ENCODE data around the gene TSPAN3.

DNA sequence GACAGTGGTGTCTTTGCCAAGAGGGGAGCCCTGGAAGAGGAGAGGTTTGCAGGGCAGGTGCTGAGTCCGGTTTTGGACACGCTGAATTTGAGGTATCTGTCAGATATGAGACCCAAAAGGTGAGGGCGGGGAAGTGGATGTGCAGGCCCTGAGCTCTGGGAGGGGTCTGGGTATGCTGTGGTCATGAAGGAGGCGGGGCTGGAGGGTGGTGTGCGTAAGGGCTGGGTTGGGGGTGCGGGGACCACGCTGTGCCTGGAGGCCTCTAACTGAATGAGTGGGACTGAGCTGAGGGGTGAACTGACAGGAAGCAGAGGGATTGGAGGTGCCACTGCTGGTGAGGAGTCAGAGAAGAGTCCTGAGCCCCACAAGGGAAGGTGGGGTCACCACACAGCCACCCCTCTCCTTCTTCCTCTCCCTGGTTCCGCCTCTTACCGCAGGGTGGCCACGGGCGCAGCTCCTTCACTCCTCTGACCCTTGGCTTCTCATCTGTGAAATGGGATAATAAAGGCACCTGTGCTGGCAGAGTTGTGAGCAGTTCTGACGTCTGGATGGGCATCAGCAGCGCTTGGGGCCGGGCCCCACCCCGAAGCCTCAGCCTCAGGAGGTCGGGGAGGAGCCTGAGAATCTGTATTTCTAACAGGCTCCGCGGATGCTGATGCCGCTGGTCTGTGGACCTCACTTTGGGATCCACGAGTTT, 47.2 kb downstream of the TSPAN3 start:
- no peak for TF ChIP-seq EZH2phosphoT487 (IDR thresholded peaks at IDR 0.05; ENCODE audit: borderline replicate concordance, low read length)
- TF ChIP-seq, protein P1, sequence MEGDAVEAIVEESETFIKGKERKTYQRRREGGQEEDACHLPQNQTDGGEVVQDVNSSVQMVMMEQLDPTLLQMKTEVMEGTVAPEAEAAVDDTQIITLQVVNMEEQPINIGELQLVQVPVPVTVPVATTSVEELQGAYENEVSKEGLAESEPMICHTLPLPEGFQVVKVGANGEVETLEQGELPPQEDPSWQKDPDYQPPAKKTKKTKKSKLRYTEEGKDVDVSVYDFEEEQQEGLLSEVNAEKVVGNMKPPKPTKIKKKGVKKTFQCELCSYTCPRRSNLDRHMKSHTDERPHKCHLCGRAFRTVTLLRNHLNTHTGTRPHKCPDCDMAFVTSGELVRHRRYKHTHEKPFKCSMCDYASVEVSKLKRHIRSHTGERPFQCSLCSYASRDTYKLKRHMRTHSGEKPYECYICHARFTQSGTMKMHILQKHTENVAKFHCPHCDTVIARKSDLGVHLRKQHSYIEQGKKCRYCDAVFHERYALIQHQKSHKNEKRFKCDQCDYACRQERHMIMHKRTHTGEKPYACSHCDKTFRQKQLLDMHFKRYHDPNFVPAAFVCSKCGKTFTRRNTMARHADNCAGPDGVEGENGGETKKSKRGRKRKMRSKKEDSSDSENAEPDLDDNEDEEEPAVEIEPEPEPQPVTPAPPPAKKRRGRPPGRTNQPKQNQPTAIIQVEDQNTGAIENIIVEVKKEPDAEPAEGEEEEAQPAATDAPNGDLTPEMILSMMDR (IDR thresholded peaks at IDR 0.05; ENCODE audit: low read depth, low read length, poor library complexity, severe bottlenecking): no peak

All from DOHH2 (cell line).